ENCODE results near the gene MLH3. TPM values are rescaled to one million over a fixed set of nuclear protein-coding genes. Genes with fewer than 3 reads are reported as not detected.

The MLH3 gene
- total RNA-seq, 1 donor from 2014 or later = 17.1 TPM

DNA sequence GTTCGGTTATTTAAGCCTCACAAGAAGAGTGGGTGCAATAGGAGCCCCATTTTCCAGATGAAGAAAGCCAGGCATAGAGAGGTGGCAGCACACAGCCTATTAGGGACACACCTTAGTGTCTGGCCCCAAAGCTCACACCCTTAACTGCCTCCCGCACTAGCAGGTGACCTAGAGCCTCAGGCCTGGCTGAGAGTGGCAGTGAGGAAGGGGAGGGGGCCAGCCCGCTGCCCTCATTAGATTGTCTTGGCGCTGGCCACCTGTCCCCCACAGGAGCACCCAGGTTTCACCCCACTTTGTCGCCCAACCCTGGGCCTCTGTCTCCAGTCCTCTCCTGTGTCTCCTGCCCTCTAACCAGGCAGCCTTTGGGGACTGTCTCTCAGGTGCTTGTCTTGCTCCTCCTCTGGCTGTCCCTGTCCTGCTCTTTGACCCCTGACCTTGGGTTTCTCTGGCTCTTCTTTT is 77.3 kb downstream of the MLH3 start:
- H3K27ac Mint-ChIP-seq (ENCODE audit: unreplicated experiment) = no peak overlapping the region
- H3K27me3 Mint-ChIP-seq (ENCODE audit: unreplicated experiment) = peaks cover 8% of the 10 kb centered on the region
- no peaks in the 10 kb centered on the region for H3K36me3 Mint-ChIP-seq (ENCODE audit: unreplicated experiment)
- H3K4me3 Mint-ChIP-seq (ENCODE audit: unreplicated experiment) = peak overlapping the region; percentile 44
- no peak for TF ChIP-seq CTCF (IDR thresholded peaks at IDR 0.05; ENCODE audit: partially characterized antibody, unreplicated experiment)
- no peak for DNase-seq
- peaks cover 27% of the 10 kb centered on the region for H3K4me1 Mint-ChIP-seq (ENCODE audit: low read depth, unreplicated experiment)
- H3K9me3 Mint-ChIP-seq (ENCODE audit: unreplicated experiment) = peaks cover 9% of the 10 kb centered on the region

- H3K36me3 Mint-ChIP-seq (ENCODE audit: unreplicated experiment) = no peaks in the 10 kb centered on the region
- H3K27me3 Mint-ChIP-seq (ENCODE audit: unreplicated experiment) = peaks cover 4% of the 10 kb centered on the region
- TF ChIP-seq CTCF (IDR thresholded peaks at IDR 0.05; ENCODE audit: partially characterized antibody, unreplicated experiment) = no peak
- H3K4me1 Mint-ChIP-seq (ENCODE audit: low read depth, unreplicated experiment) = peaks cover 25% of the 10 kb centered on the region
- no peak overlapping the region for H3K4me3 Mint-ChIP-seq (ENCODE audit: unreplicated experiment)
- no peak for DNase-seq
- H3K27ac Mint-ChIP-seq (ENCODE audit: unreplicated experiment) = peak overlapping the region; percentile 8
- peaks cover 9% of the 10 kb centered on the region for H3K9me3 Mint-ChIP-seq (ENCODE audit: unreplicated experiment)
These were observed 78.1 kb downstream of the MLH3 start for GRCh38 chr14:74973003-74973653.

DNA sequence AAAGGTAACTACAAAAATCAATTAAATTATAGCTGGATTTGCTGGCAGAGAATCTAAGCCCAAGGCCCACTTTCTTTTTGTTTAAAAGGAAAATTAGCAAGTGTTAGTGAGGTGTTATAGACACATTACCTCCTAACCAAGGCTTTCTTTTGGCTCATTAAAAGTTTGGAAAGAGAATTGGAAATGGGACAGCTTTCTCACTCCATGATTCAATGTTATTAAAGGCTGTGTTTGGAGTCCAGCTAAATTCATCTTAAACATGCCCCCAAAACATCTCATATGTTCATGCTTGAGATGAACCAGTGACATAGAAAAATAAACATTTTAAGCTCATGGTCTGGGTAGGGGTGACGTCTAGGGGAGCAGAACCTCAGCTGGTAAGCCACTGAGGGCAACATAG is 82.5 kb downstream of the MLH3 start:
- Mint-ChIP-seq H3K4me3 (ENCODE audit: unreplicated experiment) (no peak overlapping the region), H3K27ac (ENCODE audit: unreplicated experiment) (no peak overlapping the region), H3K4me1 (ENCODE audit: low read depth, unreplicated experiment) (peaks cover 7% of the 10 kb centered on the region), H3K27me3 (ENCODE audit: unreplicated experiment) (peaks cover 5% of the 10 kb centered on the region), H3K9me3 (ENCODE audit: unreplicated experiment) (no peaks in the 10 kb centered on the region), H3K36me3 (ENCODE audit: unreplicated experiment) (peaks cover 6% of the 10 kb centered on the region)
- DNase-seq = no peak
- TF ChIP-seq CTCF (IDR thresholded peaks at IDR 0.05; ENCODE audit: partially characterized antibody, unreplicated experiment) = no peak

DNA sequence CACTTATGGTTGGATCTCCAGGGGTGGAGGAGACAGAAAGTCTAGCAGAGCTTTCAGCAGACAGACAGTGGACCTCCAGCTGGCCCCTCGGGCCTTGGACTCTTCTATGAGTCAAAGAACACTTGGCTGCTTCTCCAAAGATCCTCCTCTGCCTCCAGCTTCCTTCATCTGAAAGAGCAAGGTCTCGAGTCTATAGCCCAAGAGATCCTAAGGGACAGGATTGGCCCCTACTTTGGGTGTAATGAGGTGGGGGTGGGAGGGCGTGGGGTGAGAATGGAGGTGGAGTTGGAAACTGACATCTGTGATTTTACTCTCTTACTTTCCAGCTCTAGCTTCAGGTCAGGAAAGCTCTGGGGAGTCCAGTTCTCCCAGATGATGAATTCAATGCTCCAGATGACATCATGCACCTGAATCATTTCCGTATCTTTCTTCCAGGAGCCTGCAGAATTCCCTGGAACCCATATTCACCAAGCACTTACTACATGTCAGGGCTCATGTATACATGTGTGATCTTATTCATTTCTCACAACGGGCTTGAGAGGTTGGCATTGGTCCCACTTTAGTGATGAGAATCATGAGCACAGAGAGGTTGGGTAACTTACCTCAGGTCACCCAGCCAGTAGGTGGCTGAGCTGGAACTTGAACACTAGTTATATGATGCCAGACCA is 85.6 kb downstream of the MLH3 start:
- H3K27ac Mint-ChIP-seq (ENCODE audit: unreplicated experiment) = no peak overlapping the region

More for the DNA sequence above, 85.6 kb downstream of the MLH3 start:
- H3K36me3 Mint-ChIP-seq (ENCODE audit: unreplicated experiment) = peaks cover 6% of the 10 kb centered on the region
- no peak overlapping the region for H3K4me3 Mint-ChIP-seq (ENCODE audit: unreplicated experiment)
- TF ChIP-seq CTCF (IDR thresholded peaks at IDR 0.05; ENCODE audit: partially characterized antibody, unreplicated experiment) = no peak
- peaks cover 2% of the 10 kb centered on the region for H3K9me3 Mint-ChIP-seq (ENCODE audit: unreplicated experiment)
- peaks cover 6% of the 10 kb centered on the region for H3K4me1 Mint-ChIP-seq (ENCODE audit: low read depth, unreplicated experiment)
- DNase-seq = no peak
- peaks cover 8% of the 10 kb centered on the region for H3K27me3 Mint-ChIP-seq (ENCODE audit: unreplicated experiment)
